Neural progenitor cell (in vitro differentiated cells): ENCODE results near the gene OR2V2.

Experiments
- CTCF ChIP-seq: fragments of 200-600 bp; sonication (generic); IDR thresholded peaks from 2 replicates; pipeline ENCODE4 v1.5.1; 2017; ENCODE audit warnings: antibody characterized with exemption, mild to moderate bottlenecking
- EZH2 ChIP-seq: fragments of 200-600 bp; sonication (generic); IDR thresholded peaks from 2 replicates; pipeline ENCODE4 v1.6.1; 2017; ENCODE audit warnings: antibody characterized with exemption, mild to moderate bottlenecking, moderate library complexity

DNA sequence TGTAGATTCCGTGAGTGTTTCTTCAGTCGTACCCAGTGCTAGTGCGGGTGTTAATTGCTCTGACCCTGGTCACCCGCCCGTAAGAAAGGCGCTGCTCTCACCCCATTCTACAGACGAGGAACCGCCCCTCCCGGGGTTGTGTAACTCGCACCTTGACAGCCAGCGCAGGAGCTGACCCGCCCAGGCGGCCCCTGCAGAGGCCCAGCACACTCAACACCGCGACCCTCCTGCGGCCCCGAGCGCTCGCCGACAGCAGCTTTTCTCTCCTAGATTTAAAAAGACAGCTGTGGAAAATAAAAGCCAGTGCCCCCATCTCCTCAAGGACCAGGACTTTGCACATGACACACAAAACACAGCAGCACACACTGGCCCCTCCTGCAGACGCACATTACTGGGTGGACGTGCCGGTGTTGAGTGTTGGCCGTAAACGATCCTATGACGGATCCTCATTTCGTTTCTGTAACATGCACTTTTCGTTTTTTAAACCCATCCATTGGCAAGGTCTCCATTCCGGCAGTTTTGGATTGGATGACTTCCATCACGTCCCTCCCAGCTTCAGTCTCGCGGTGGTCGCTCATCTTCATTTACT, 22.9 kb downstream of the OR2V2 start:
- TF ChIP-seq CTCF (no peak), EZH2 (peak; percentile 87)
